ENCODE results near the gene TTC9B.
"Not testable (repeated sequence)": the region's sequence is repeated elsewhere in the genome, so short reads cannot be mapped to it uniquely, and the experiment has no call there.

The TTC9B gene

DNA sequence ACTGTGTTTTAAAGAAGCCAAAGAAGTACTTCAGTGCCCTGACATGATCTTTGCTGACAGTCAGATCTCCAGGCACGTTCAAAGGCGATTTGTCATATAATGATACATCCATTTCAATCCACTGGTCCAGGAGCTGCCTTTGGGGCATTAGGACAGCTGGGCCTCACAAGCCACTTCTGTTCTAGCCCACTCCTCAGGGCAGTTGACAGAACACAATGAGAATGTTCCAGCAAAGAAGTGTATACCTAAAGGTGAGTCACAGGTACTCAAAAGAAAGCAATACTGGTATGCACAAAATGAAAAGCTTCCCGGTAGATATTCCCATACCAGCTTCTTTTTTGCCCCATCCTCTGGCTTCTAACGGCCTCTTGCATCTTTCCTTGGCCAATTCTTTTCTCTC, 39.4 kb downstream of the TTC9B start:
- no peak for DNase-seq (ENCODE audit: extremely low spot score)
- POLR2A ChIA-PET, result no interaction called here
- TF ChIP-seq, protein P1, sequence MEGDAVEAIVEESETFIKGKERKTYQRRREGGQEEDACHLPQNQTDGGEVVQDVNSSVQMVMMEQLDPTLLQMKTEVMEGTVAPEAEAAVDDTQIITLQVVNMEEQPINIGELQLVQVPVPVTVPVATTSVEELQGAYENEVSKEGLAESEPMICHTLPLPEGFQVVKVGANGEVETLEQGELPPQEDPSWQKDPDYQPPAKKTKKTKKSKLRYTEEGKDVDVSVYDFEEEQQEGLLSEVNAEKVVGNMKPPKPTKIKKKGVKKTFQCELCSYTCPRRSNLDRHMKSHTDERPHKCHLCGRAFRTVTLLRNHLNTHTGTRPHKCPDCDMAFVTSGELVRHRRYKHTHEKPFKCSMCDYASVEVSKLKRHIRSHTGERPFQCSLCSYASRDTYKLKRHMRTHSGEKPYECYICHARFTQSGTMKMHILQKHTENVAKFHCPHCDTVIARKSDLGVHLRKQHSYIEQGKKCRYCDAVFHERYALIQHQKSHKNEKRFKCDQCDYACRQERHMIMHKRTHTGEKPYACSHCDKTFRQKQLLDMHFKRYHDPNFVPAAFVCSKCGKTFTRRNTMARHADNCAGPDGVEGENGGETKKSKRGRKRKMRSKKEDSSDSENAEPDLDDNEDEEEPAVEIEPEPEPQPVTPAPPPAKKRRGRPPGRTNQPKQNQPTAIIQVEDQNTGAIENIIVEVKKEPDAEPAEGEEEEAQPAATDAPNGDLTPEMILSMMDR (IDR thresholded peaks at IDR 0.05; ENCODE audit: control extremely low read depth, extremely low read depth, low read depth, missing control alignments), result no peak
- CTCF ChIA-PET, result no interaction called here

DNA sequence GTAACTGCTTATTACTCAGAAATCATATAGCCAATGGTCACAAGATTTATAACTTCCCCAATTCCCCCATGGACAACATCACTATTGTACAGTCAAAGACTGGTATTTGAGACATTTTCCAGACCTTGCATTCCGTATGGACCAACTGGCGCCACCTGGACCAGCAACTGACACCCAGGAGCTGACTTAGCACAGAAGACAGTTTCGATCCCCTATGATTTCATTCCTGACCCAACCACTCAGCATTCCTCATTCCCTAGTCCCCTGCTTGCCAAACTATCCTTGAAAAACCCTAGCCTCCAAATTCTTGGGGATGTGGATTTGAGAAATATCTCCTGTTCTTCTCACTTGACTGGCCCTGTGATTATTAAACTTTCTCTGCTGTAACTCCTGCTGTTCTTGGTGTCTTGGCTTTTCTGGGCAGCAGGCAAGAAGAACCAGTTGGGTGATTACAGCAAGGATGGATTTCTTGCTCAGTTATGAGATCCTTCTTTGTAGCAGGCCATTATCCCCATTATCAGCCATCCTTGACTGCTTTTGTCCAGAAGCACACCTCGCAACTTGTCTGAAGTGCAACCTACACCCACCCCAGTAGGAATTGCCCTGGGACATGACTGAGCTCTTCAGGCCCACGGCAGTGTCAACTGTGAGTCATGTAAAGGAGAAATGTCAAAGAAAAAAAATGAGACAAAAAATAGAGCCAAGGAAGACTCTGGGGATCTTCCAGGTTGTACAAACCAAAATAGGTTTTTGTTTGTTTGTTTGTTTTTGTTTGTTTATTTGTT, 40.7 kb downstream of the TTC9B start:
- ChIA-PET POLR2A (no interaction called here), CTCF (interaction anchor here (1.0 kb wide), 1 partner anchor 25 kb away, joined by 3 read pairs; no protein-coding TSS in a partner anchor)
- no peak for DNase-seq (ENCODE audit: extremely low spot score)
- TF ChIP-seq, protein P1 (IDR thresholded peaks at IDR 0.05; ENCODE audit: control extremely low read depth, extremely low read depth, low read depth, missing control alignments), result no peak

DNA sequence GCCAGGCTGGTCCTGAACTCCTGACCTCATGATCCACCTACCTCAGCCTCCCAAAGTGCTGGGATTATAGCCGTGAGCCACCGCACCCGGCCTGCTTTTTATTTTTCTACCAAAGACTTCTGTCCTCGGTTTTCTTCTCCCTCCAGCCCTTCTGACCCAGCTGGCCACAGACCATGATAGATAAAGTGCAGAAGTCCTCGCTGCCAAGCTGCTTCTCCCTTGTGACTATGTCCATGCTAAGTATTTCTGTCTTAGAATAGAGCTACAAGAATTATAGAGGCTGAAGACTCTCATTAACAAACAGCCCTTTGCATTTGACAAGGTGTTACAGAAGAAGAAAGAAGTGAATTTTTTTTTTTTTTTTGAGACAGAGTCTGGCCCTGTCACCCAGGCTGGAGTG, 42.4 kb downstream of the TTC9B start:
- TF ChIP-seq, protein P1 (IDR thresholded peaks at IDR 0.05; ENCODE audit: control extremely low read depth, extremely low read depth, low read depth, missing control alignments), result no peak
- ChIA-PET CTCF (interaction anchor here (0.6 to 2.3 kb wide), 2 partner anchors 10 to 1097 kb away, joined by 3 to 18 read pairs; no protein-coding TSS in a partner anchor), POLR2A (interaction anchor here (0.6 kb wide), 1 partner anchor 73 kb away, joined by 3 read pairs; no protein-coding TSS in a partner anchor)
- no peak for DNase-seq (ENCODE audit: extremely low spot score)

- TF ChIP-seq, protein P1 (IDR thresholded peaks at IDR 0.05; ENCODE audit: control extremely low read depth, extremely low read depth, low read depth, missing control alignments), result no peak
- ChIA-PET CTCF (interaction anchor here (1.0 to 2.3 kb wide), 3 partner anchors 9 to 14 kb away, joined by 3 to 18 read pairs (median 3); no protein-coding TSS in a partner anchor), POLR2A (no interaction called here)
- DNase-seq (ENCODE audit: extremely low spot score), result no peak
Observed at GRCh38 chr19:40174092-40174491, 44.1 kb downstream of the TTC9B start.

DNA sequence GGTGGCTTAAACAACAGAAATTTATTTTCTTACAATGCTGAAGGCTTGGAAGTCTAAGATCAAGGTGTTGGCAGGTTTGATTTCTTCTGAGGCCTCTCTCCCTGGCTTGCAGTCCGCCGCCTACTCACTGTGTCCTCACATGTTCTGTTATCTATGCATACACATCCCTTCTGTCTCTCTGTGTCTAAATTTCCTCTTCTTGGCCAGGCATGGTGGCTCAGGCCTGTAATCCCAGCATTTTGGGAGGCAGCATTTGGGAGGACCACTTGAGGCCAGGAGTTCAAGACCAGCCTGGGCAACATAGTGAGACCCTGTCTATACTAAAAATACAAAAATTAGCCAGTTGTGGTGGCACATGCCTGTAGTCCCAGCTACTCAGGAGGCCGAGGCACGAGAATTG, 46.9 kb downstream of the TTC9B start:
- DNase-seq (ENCODE audit: extremely low spot score); POLR2A ChIA-PET; CTCF ChIA-PET: not testable (repeated sequence)

GRCh38 chr19:40170303-40170989, 47.7 kb downstream of the TTC9B start:
- POLR2A ChIA-PET; DNase-seq (ENCODE audit: extremely low spot score): not testable (repeated sequence)
- CTCF ChIA-PET, result interaction anchor here (1.9 kb wide), 1 partner anchor 31 kb away, joined by 4 read pairs; no protein-coding TSS in a partner anchor

- POLR2A ChIA-PET; DNase-seq (ENCODE audit: extremely low spot score): not testable (repeated sequence)
- CTCF ChIA-PET, result interaction anchor here (0.8 to 1.9 kb wide), 3 partner anchors 13 to 43 kb away, joined by 3 to 4 read pairs (median 3); no protein-coding TSS in a partner anchor
Observed at GRCh38 chr19:40169482-40170302, 48.5 kb downstream of the TTC9B start.
